Peyer's patch (tissue), 4 donors: Measurements from ENCODE around the gene SH3BGRL3. TPM values are rescaled to one million over a fixed set of nuclear protein-coding genes. Genes with fewer than 3 reads are reported as not detected.

Experiments used
- DNase-seq, 3 donors: peaks; one replicate each; pipeline ENCODE4 v3.0.0-alpha.2; 2017 to 2019
- H3K27ac ChIP-seq, 4 donors: fragments of 200-600 bp; sonication (generic); one replicate each; pipeline ENCODE4 v1.5.1; 2016 to 2019
- H3K27me3 ChIP-seq, 2 donors: fragments of 200-600 bp; sonication (generic); one replicate each; pipeline ENCODE4 v1.5.1; 2019
- H3K36me3 ChIP-seq, 3 donors: fragments of 200-600 bp; sonication (generic); one replicate each; pipeline ENCODE4 v1.5.1; 2016 to 2019
- H3K4me1 ChIP-seq, 4 donors: fragments of 200-600 bp; sonication (generic); one replicate each; pipeline ENCODE4 v1.5.1; 2016 to 2019
- H3K4me3 ChIP-seq, 4 donors: fragments of 200-600 bp; sonication (generic); 1 replicate in 3 of 4; 2 replicates in 1 of 4; pipeline ENCODE4 v1.5.1; 2016 to 2019; ENCODE audit warnings: mild to moderate bottlenecking in 1 of 4
- H3K9me3 ChIP-seq, 4 donors: fragments of 200-600 bp; sonication (generic); one replicate each; pipeline ENCODE4 v1.5.1; 2016 to 2019; ENCODE audit warnings: mild to moderate bottlenecking in 1 of 4
- CTCF ChIP-seq, 6 experiments: fragments of 450-650 bp in 4 of 6; fragments of 200-600 bp in 2 of 6; sonication (generic) in 1 of 6; IDR thresholded peaks; one replicate each; pipeline ENCODE4 v1.5.1; 2017 to 2019; ENCODE audit warnings: antibody characterized with exemption in 6 of 6, mild to moderate bottlenecking in 3 of 6, moderate library complexity in 1 of 6
- POLR2A ChIP-seq, 2 donors: fragments of 450-650 bp; IDR thresholded peaks; one replicate each; pipeline ENCODE4 v1.5.1; 2017; ENCODE audit warnings: antibody characterized with exemption in 2 of 2, mild to moderate bottlenecking in 2 of 2, moderate library complexity in 2 of 2
- total RNA-seq, 4 donors: library from RNA; depleted of rRNA; stranded (reverse); fragments of >200 nt; gene quantifications; one replicate each; pipeline ENCODE4 v1.1.0, GENCODE V29; 2016

SH3BGRL3 gene
- total RNA-seq, 4 donors from 2014 or later = 62.7 to 91.8 (median 89.6) TPM

- Histone ChIP-seq H3K27ac (peak overlapping the region; percentile 63 to 96 (median 92)), H3K27me3 (no peaks in the 10 kb centered on the region), H3K36me3 (peaks cover 0 to 8% (median 0%) of the 10 kb centered on the region in 3 donors), H3K4me1 (peaks cover 17 to 48% (median 34%) of the 10 kb centered on the region in 4 donors), H3K9me3 (no peaks in the 10 kb centered on the region), H3K4me3 (no peak overlapping the region)
- peak in 1 of 2 donors; percentile 50 for TF ChIP-seq POLR2A (IDR thresholded peaks at IDR 0.05)
- TF ChIP-seq CTCF (IDR thresholded peaks at IDR 0.05) = peak; percentile 80 to 95 (median 92)
- peak; percentile 86 to 94 (median 88) for DNase-seq
Observed at GRCh38 chr1:26275580-26276431, 4.1 kb upstream of the SH3BGRL3 start.

GRCh38 chr1:26276432-26276838 lies 3.5 kb upstream of the SH3BGRL3 start:
- peaks cover 0 to 5% (median 0%) of the 10 kb centered on the region in 3 donors for H3K36me3 ChIP-seq
- H3K4me1 ChIP-seq = peaks cover 17 to 55% (median 41%) of the 10 kb centered on the region in 4 donors
- H3K27ac ChIP-seq = peak overlapping the region; percentile 63 to 96 (median 92)
- no peaks in the 10 kb centered on the region for H3K27me3 ChIP-seq
- no peaks in the 10 kb centered on the region for H3K9me3 ChIP-seq
- peak in 1 of 3 donors; percentile 68 for DNase-seq
- no peak for TF ChIP-seq POLR2A (IDR thresholded peaks at IDR 0.05)
- no peak for TF ChIP-seq CTCF (IDR thresholded peaks at IDR 0.05)
- H3K4me3 ChIP-seq = no peak overlapping the region

GRCh38 chr1:26277261-26277661 lies 2.6 kb upstream of the SH3BGRL3 start:
- TF ChIP-seq POLR2A (IDR thresholded peaks at IDR 0.05) (peak in 1 of 2 donors; percentile 57), CTCF (IDR thresholded peaks at IDR 0.05) (no peak)
- no peaks in the 10 kb centered on the region for H3K27me3 ChIP-seq
- DNase-seq = peak in 2 of 3 donors; percentile 60 to 63
- no peaks in the 10 kb centered on the region for H3K9me3 ChIP-seq
- H3K27ac ChIP-seq = peak overlapping the region; percentile 92 to 96 (median 94)
- H3K36me3 ChIP-seq = peaks cover 0 to 5% (median 0%) of the 10 kb centered on the region in 3 donors
- no peak overlapping the region for H3K4me3 ChIP-seq
- peaks cover 17 to 62% (median 44%) of the 10 kb centered on the region in 4 donors for H3K4me1 ChIP-seq

- Histone ChIP-seq H3K36me3 (peaks cover 0 to 8% (median 0%) of the 10 kb centered on the region in 3 donors), H3K4me3 (no peak overlapping the region), H3K4me1 (peaks cover 17 to 66% (median 44%) of the 10 kb centered on the region in 4 donors), H3K9me3 (no peaks in the 10 kb centered on the region), H3K27ac (peak overlapping the region; percentile 92 to 96 (median 94)), H3K27me3 (no peaks in the 10 kb centered on the region)
- TF ChIP-seq CTCF (IDR thresholded peaks at IDR 0.05) (no peak), POLR2A (IDR thresholded peaks at IDR 0.05) (no peak)
- no peak for DNase-seq
Observed at GRCh38 chr1:26277719-26278118, 2.2 kb upstream of the SH3BGRL3 start.

- DNase-seq = peak in 2 of 3 donors; percentile 83
- Histone ChIP-seq H3K27me3 (no peaks in the 10 kb centered on the region), H3K4me1 (peaks cover 17 to 70% (median 44%) of the 10 kb centered on the region in 4 donors), H3K36me3 (peaks cover 0 to 8% (median 0%) of the 10 kb centered on the region in 3 donors), H3K27ac (peak overlapping the region; percentile 92 to 96 (median 94)), H3K9me3 (no peaks in the 10 kb centered on the region), H3K4me3 (no peak overlapping the region)
- TF ChIP-seq POLR2A (IDR thresholded peaks at IDR 0.05) = no peak
- TF ChIP-seq CTCF (IDR thresholded peaks at IDR 0.05) = no peak
Observed at GRCh38 chr1:26278303-26278702, 1.6 kb upstream of the SH3BGRL3 start.
